GM12878 (cell line): ENCODE results near the gene RSPH9. TPM values are rescaled to one million over a fixed set of nuclear protein-coding genes. Genes with fewer than 3 reads are reported as not detected.

ENCODE experiments used
- BACH1 ChIP-seq: fragments of 450-650 bp; IDR thresholded peaks from 2 replicates; pipeline ENCODE4 v1.6.1; 2017; ENCODE audit warnings: mild to moderate bottlenecking, borderline replicate concordance
- BCL3 ChIP-seq: IDR thresholded peaks from 2 replicates; pipeline ENCODE4 v1.6.1; 2011; ENCODE audit warnings: borderline replicate concordance, low read depth, mild to moderate bottlenecking, moderate library complexity, low read length; ENCODE audit not compliant: insufficient read depth, poor library complexity, severe bottlenecking
- BHLHE40 ChIP-seq, 2 experiments: fragments of 450-650 bp in 1 of 2; IDR thresholded peaks; 2 replicates each; pipeline ENCODE4 v1.6.1; 2011 to 2017; ENCODE audit warnings: low read depth in 2 of 2, borderline replicate concordance in 1 of 2, improper control_type of control experiment in 1 of 2, low read length in 1 of 2, mild to moderate bottlenecking in 1 of 2
- ELK1 ChIP-seq: IDR thresholded peaks from 2 replicates; pipeline ENCODE4 v1.6.1; 2012; ENCODE audit warnings: low read depth, low read length, improper control_type of control experiment
- HDGF ChIP-seq: fragments of 450-650 bp; IDR thresholded peaks from 2 replicates; pipeline ENCODE4 v1.6.1; 2016; ENCODE audit warnings: antibody characterized with exemption
- IKZF1 ChIP-seq: fragments of 450-650 bp; conservative IDR thresholded peaks from 2 replicates; pipeline ENCODE4 v1.6.1; 2017; ENCODE audit warnings: antibody characterized with exemption, mild to moderate bottlenecking
- MYB ChIP-seq: fragments of 150-350 bp; IDR thresholded peaks from 2 replicates; pipeline ENCODE4 v1.6.1; 2014; ENCODE audit warnings: mild to moderate bottlenecking, low read depth, low read length, borderline replicate concordance
- PKNOX1 ChIP-seq: fragments of 450-650 bp; IDR thresholded peaks from 2 replicates; pipeline ENCODE4 v1.6.1; 2016; ENCODE audit warnings: mild to moderate bottlenecking
- POLR2AphosphoS5 ChIP-seq: IDR thresholded peaks from 2 replicates; pipeline ENCODE4 v1.6.1; 2011; ENCODE audit warnings: mild to moderate bottlenecking, low read length, inconsistent platforms
- RAD21 ChIP-seq: IDR thresholded peaks from 2 replicates; pipeline ENCODE4 v1.6.1; 2011; ENCODE audit warnings: mild to moderate bottlenecking, low read depth, low read length, moderate library complexity; ENCODE audit not compliant: insufficient read depth
- SMC3 ChIP-seq: IDR thresholded peaks from 2 replicates; pipeline ENCODE4 v1.6.1; 2011; ENCODE audit warnings: low read length, improper control_type of control experiment, borderline replicate concordance
- TCF3 ChIP-seq: IDR thresholded peaks from 2 replicates; pipeline ENCODE4 v1.6.1; 2012; ENCODE audit warnings: low read depth, mild to moderate bottlenecking, low read length, borderline replicate concordance; ENCODE audit not compliant: insufficient read depth
- polyA plus RNA-seq, 11 experiments: library from polyadenylated mRNA; depleted of rRNA in 4 of 11; unstranded in 6 of 11; stranded (reverse) in 5 of 11; fragments of >200 nt; fragmentation: Nextera tagmentation in 4 of 11; fragmentation: Illumina TruSeq in 1 of 11; extraction: Ambion mirVana in 4 of 11; extraction: Trizol in 1 of 11; gene quantifications; 1 replicate in 1 of 11; 2 replicates in 10 of 11; pipeline versions ENCODE4 v1.2.1 to v1.2.3, GENCODE V29; 2011 to 2016; ENCODE audit warnings: inconsistent platforms in 2 of 11, missing spikeins in 2 of 11, low read depth in 1 of 11
- total RNA-seq, 4 experiments: library from RNA; depleted of rRNA in 3 of 4; stranded (reverse); fragments of >200 nt in 3 of 4; fragmentation: Illumina TruSeq in 1 of 4; extraction: Trizol in 1 of 4; gene quantifications; 2 replicates each; pipeline versions ENCODE4 v1.2.1 to v1.2.3, GENCODE V29; 2013 to 2021

The RSPH9 gene
- total and polyA plus RNA-seq, 10 of the 15 experiments (the other 5 are each of a cell fraction or from before 2014, with no cell fraction given) = 0.26 to 0.63 (median 0.36) TPM; not detected in 6

DNA sequence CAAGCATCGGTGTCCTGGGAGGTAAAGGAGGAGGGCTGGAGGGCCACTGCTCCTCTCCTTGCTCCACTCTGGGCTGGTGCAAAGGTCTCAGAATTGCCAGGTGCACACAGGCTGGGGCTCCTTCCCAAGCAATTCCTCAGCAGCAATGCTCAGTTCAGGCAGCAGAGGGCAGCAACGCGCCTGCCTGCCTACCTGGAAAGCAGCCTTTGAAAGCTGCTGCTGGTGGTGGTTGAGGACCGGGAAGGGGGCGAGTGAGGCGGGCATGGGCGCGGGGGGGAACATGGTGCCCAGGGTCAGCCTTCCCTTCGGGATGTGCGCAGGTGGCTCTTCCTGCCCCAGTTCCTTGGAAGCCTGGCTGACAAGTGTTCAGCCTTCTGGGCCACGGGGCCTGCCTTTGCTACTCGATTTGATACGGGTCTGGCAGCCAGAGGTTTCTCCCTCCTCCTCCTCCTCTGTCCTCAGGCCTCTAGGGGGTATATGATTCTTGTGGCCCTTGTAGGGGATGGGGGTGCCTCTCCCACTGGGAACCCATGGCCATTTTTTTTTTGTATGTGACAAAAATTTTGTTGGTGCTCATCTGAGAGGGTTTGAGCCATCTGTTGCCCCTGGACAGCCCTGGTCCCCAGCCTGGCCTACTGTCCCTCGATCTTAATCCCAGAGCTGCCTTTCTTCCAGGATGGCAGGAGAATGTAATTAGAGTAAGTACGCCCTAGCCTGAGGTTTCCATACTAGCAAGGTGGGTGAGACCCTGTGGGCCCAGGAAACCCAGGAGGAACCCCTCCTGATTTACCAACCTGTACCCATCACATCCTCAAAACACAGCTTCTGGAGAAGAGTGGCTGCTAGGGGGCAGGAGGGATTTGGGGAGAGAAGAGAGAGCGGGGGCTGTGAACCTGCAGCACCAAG, 22.7 kb downstream of the RSPH9 start (continued):
- TF ChIP-seq BHLHE40 (IDR thresholded peaks at IDR 0.05; ENCODE audit: borderline replicate concordance in 1 of 2, low read depth in 2 of 2, low read length in 1 of 2) (0 out of 4 replicates have a peak, but pooled peaks of 1 of the 2 experiments have one; percentile 32), BCL3 (peak; percentile 3), BACH1 (no peak), ELK1 (no peak), RAD21 (peak; percentile 92), TCF3 (0 out of 2 replicates have a peak, but pooled peaks have one; percentile 33), POLR2AphosphoS5 (peak; percentile 25; the same call in 1 of the 2 replicates), PKNOX1 (no peak), HDGF (peak; percentile 73; the same call in 1 of the 2 replicates), IKZF1 (peak; percentile 47), MYB (no peak), SMC3 (peak; percentile 92)
